Measurements from ENCODE around the gene MAPK7.

The MAPK7 gene

DNA sequence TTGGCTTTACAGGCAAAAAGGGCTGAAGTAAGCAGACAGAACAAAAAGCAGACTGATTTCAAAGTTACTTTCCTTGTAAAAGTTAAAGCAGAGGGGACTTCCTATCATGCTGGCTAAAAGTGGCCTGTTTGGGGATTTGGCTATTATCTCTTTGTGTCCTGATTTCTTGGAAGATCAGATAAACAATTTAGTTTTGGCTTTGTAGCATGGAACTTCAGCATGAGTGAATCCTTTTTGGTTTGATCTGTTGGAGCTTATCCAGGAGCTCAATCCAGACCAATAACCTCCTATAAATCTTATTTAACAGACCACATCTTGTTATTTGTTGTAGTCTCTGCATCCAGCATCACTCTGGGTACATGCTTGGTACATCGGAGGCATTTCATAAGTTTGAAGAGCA lies 23.9 kb downstream of the MAPK7 start:
- DNase-seq: no peak

DNA sequence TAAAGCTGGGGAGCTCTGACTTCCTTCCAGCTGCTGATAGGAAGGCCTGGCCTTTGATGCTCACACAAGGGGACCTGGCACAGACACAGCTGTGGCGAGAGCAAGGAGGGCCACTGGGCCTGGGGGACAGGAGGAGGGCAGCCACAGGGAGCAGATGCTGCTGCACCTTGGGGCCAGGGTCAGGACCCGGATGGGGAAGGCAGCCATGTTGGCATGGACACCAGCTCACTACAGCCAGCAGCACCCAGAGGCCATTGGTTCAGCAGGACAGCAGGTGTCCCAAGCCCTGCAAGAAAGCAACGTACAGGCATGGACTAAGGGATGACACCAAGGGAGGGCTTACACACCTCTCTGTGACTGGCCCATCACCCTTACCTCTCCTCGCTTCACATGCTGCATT lies 24.7 kb downstream of the MAPK7 start:
- DNase-seq: no peak

DNA sequence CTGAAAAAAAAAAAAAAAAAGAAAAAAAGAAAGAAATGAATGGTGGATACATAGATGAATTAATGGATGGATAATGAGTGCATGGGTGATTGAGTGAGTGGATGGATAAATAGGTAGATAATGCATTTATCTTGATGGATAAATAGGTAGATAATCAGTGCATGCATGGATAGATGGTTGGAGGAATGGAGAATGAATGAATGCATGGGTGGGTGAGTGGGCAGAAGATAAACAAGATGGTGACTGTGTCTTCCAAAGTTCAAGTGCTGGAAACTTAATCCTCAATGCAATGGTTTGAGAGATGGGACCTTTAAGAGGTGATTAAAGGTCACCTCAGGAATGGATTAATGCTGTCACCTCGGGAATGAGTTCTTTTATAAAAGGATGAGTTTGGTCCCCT lies 26.0 kb downstream of the MAPK7 start:
- DNase-seq: no peak

- DNase-seq: no peak
Observed at GRCh38 chr17:19405114-19405513, 26.8 kb downstream of the MAPK7 start.

DNA sequence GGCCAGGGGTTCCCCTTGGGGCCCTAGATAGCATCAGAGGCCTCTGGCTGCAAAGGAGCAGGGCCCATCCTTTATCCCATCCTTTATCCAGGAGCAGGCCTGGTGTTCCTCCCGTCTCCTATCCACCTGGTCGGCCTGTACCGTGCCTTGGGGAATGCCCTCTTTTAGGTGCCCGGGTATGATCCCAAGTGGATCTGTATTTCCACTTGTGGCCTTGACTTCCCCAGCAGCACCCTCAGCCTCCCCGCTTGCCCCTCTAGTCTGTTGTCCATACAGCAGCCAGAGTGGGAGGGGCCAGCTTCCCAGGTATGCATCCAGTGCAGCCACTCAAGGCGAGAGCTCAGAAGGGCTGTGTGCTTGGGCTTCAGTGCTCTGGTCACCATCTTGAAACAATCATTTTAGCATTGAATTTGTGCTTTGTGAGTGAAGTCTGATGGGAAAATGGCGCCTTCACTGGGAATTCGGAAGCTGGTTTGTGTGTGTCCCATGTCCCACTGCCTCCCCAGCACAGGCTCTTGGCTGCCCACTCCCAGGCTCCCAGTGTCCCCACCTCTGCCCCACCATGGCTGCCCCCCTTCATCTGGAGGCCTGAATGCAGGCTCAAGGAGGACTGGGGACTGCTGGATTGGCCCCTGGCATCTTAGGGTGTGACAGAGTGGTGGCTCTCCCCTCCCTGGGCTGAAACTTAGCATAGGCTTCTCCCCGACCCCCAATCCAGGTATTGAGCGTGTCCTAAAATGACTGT lies 29.5 kb downstream of the MAPK7 start:
- no peak for DNase-seq

- DNase-seq: no peak
Observed at GRCh38 chr17:19408346-19408710, 30.0 kb downstream of the MAPK7 start.

- no peak for DNase-seq
Observed at GRCh38 chr17:19409066-19409465, 30.8 kb downstream of the MAPK7 start.

GRCh38 chr17:19409509-19409908 lies 31.2 kb downstream of the MAPK7 start:
- DNase-seq: no peak

GRCh38 chr17:19410091-19410490 lies 31.8 kb downstream of the MAPK7 start:
- no peak for DNase-seq

DNA sequence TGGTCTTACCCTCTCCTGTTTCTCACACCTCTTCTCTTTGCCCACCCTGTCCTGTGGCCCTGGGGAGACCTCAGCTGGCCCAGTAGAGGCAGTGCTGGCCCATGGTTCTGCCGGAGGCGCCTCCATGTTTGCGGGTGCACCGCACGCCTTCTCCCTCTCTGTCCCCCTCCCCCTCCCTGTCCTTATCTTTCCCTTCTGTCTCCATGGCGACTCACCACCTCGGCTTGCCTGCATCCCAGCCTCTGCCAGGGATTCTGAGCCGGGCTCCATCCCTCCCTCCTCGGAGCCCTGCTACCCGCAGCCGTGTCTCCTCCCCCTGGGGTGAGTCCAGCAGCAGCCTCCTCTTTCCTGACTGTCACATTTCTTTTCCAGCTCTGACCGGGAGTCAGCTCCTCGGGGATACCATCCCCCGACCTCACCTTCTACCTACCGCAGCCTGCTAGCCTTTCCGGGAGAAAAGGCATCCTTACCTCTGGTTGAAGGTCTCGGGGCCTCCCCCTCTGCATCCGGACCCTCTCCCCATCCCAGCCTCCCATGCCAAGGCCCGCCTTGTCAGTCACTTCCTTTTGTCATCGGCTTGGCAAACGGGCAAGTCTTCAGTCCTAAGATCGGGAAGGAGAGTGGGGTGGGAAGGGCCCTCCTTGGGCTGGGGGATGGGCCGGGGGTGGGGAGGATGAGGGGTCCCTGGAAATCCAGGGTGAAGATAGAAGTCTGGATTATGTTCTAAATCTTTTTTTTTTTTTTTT lies 32.8 kb downstream of the MAPK7 start, which contains the start of gene RNF112:
Gene RNF112 (plus strand): TSS at position 358 of the 746 bp plus-strand sequence. CDS start 177 bp downstream, at position 535.
- DNase-seq: no peak

GRCh38 chr17:19411631-19412030 lies 33.3 kb downstream of the MAPK7 start:
- DNase-seq: no peak

DNA sequence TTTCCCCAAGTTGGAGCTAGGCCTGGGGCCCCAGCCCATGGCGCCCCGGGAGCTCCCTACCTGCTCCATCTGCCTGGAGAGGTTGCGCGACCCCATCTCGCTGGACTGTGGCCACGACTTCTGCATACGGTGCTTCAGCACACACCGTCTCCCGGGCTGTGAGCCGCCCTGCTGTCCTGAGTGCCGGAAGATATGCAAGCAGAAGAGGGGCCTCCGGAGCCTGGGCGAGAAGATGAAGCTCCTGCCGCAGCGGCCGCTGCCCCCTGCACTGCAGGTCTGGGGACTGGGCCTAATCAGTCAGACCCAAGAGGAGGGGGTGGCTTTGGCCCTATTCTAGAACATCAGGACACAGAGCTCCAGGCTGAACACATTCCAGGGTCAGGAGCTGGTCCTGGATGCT lies 34.2 kb downstream of the MAPK7 start:
- DNase-seq: no peak

DNA sequence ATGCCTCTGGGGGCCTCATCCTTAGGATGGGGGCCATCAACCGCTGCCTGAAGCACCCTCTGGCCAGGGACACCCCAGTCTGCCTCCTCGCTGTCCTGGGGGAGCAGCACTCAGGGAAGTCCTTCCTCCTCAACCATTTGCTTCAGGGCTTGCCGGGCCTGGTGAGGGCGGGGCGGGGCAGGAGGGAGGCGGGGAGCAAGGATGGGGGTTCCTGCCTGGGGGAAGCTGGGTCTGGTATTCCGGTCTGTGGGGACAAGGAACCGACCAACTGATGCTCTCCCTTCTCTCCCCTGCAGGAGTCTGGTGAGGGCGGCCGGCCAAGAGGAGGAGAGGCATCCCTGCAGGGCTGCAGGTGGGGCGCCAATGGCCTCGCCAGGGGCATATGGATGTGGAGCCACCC lies 34.7 kb downstream of the MAPK7 start:
- no peak for DNase-seq

DNA sequence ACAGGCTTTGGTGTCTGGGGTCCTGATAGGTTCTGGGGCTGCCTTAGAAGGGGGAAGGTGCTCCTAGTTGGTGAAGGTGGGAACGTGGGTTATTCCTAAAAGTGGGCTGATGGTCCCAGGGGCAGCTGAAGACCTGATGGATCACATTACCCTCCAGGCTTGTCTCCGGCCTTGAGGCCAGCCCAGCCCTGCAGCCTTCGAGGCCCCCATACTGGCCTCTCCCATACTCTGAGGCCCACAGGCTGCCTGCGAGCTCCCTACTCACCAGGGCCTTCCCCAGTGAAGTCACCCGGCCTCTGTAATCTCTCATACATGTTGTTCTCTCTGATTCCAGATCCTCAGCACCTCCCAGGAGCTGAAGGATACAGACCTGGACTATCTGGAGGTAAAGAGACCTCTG lies 35.5 kb downstream of the MAPK7 start:
- no peak for DNase-seq

DNA sequence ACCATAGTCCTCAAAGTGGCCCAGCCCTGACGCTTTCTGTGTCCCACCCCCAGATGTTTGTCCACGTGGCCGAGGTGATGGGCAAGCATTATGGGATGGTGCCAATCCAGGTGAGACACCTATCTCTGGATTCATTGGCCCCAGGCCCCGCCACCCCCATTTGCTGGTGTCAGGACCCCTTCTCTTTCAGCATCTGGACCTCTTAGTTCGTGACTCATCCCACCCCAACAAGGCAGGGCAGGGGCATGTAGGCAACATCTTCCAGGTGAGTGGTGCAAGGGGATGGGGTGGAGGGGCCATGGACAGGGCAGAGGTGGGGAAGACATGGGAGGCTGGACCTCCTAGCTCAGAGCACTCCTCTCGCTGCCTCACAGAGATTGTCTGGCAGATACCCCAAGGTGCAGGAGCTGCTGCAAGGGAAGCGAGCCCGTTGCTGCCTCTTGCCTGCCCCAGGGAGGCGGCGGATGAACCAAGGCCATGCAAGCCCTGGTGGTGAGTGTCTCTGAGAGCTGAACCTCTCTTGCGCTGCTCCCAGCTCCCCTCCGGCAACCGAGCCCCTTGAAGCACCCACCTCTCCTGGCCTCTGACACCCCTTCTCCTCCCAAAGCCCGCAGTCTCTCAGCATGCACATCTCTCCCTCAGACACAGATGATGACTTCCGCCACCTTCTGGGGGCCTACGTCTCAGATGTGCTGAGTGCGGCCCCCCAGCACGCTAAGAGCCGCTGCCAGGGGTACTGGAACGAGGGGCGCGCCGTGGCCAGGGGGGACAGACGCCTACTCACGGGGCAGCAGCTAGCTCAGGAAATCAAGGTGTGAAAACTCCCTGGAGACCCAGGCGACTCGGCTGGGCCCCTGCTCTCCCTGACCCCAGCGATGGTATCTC lies 36.3 kb downstream of the MAPK7 start:
- no peak for DNase-seq

DNA sequence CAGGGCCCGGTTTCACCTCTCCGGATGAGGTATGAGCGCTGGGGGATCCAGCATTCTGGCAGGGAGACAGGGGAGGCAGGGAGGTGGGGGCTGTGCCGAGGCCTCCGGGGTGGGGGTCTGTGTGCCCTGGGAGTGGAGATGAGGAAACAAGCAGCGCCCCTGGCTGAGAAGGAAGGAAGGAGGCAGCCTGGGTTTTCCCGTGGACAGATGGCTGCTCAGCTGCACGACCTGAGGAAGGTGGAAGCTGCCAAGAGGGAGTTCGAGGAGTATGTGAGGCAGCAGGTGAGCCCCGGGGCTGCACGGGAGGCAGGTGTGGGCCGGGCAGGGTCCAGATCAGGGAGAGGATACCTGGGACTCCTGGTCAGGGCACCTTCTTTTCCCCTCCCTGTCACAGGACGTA lies 37.0 kb downstream of the MAPK7 start:
- DNase-seq: no peak

GRCh38 chr17:19415806-19416775 lies 37.8 kb downstream of the MAPK7 start:
- no peak for DNase-seq

GRCh38 chr17:19417611-19418010 lies 39.3 kb downstream of the MAPK7 start:
- DNase-seq: no peak

GRCh38 chr17:19418251-19418992 lies 40.1 kb downstream of the MAPK7 start:
- peak in 1 of 2 donors; percentile 43 for DNase-seq

DNA sequence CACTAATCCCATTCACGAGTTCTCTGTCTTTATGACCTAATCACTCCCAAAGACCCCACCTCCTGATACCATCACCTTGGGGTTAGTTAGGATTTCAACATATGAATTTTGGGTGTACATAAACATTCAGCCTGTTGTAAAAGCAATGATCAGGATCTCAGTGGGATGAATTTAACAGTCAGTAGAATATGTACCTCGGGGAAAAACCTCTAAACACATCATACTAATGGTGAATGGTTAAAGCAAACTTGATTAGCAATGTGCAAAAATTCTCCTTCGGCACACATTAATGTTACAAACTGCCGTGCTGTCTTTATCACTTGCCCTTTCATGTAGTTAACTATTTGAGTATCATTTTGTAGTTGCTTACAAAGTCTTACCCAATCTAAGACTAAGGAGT lies 42.9 kb downstream of the MAPK7 start:
- no peak for DNase-seq

DNA sequence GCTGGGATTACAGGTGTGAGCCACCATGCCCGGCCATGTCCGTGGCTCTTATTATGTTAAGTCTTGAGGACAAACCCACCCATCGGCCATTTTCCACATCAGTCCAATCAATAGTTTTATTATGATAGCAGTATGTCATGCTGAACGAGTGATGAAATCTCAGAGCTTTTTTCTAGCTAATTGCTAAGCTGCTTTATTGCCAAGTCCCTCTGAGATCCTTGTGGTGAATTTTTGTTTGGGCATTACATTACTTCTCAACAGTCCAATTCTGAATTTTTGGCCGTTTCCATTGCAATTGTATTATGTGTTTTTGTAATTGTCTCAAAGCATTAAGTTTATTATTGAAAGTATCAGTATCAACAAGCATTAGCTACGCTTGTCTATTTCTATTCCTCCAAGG lies 43.6 kb downstream of the MAPK7 start:
- DNase-seq: no peak

Measured in bone marrow (tissue), 2 donors.